Erythroblast (primary cell): ENCODE data around the gene MIF.
A peak's percentile ranks its signal among the peaks of the same experiment; 100 is the strongest.

Experiments used
- GATA1 ChIP-seq: IDR thresholded peaks from 2 replicates; pipeline ENCODE4 v1.6.1; 2011; ENCODE audit warnings: low read depth, mild to moderate bottlenecking, control low read depth, low read length, moderate library complexity
- POLR2A ChIP-seq: IDR thresholded peaks from 2 replicates; pipeline ENCODE4 v1.6.1; 2011; ENCODE audit warnings: mild to moderate bottlenecking, low read length

DNA sequence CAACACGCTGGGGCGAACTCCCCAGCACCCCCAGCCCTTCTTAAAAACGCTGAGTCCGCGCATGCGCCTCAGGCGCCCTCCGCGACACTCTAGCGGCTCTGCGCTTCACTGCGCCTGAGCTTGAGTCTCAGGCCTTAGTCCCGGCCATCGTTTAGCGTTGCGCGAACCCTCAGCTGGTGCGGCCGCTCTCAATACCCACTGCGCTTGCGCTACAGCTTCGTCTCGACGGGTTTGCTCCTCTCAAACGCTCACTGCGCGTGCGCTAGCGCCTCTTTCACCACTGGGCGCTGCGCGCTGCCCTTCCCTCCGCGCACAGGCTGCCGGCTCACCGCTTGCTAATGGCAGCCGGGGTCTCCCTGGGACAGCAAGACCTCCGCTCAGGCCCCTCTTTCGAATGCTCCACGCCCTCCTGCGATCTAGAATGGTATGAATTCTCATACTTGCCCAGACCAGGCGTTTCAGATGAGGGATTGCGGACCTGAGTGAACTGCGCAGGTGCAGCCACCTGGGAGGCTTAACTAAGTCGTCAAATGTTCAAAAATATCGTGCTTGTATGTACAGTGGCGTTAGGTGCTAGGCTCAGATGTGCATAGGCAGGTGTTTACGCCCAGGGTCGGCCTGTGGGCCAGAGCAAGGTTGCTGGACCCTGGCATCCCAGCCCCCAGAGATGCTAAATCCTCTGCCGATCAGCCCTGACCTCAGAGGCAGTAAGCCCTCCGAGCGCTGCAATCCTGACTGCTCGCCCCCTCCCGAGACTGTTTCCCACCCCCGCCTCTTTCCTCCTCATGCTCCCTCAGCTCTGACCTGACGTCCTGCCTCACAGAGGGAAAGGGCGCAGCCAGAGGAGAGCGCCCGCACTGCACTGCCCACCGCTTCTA lies 36.3 kb upstream of the MIF start, which contains the start of gene SLC2A11:
- TF ChIP-seq POLR2A, result peak; percentile 80
- no peak for TF ChIP-seq GATA1
